NK-92 (cell line): ENCODE results near the gene CNPY3.
"Not testable (repeated sequence)": the region's sequence is repeated elsewhere in the genome, so short reads cannot be mapped to it uniquely, and the experiment has no call there.

Experiments
- DNase-seq: peaks from one replicate; lab custom pipeline; 2025; ENCODE audit not compliant: unreplicated experiment; lab: John Stamatoyannopoulos, UW

The CNPY3 gene

GRCh38 chr6:42914546-42914945 is 14.7 kb upstream of the CNPY3 start:
- DNase-seq = no peak

GRCh38 chr6:42915732-42916131 is 13.5 kb upstream of the CNPY3 start, which contains the start of gene PTCRA:
Gene PTCRA (plus strand): TSS chr6:42916053. CDS start chr6:42916070, 17 bp downstream.
- DNase-seq = no peak

- no peak for DNase-seq
Observed at GRCh38 chr6:42916288-42916687, 13.0 kb upstream of the CNPY3 start.

- DNase-seq = no peak
Observed at GRCh38 chr6:42921801-42922200, 7.5 kb upstream of the CNPY3 start.

GRCh38 chr6:42923666-42924065 is 5.6 kb upstream of the CNPY3 start:
- no peak for DNase-seq

- DNase-seq = no peak
Observed at GRCh38 chr6:42925248-42925857, 3.9 kb upstream of the CNPY3 start.

- no peak for DNase-seq
Observed at GRCh38 chr6:42929821-42930360, 611 bp downstream of the CNPY3 start.

GRCh38 chr6:42932412-42932811 is 3.1 kb downstream of the CNPY3 start:
- DNase-seq = no peak

- DNase-seq = no peak
Observed at GRCh38 chr6:42933205-42933604, 3.9 kb downstream of the CNPY3 start.

- no peak for DNase-seq
Observed at GRCh38 chr6:42935322-42935721, 6.0 kb downstream of the CNPY3 start.

- DNase-seq = no peak
Observed at GRCh38 chr6:42936398-42936797, 7.1 kb downstream of the CNPY3 start.

- DNase-seq = no peak
Observed at GRCh38 chr6:42937548-42938427, 8.5 kb downstream of the CNPY3 start.

GRCh38 chr6:42938428-42938796 is 9.1 kb downstream of the CNPY3 start:
- no peak for DNase-seq

GRCh38 chr6:42938987-42939809 is 9.9 kb downstream of the CNPY3 start:
- no peak for DNase-seq

- DNase-seq = no peak
Observed at GRCh38 chr6:42939810-42940167, 10.5 kb downstream of the CNPY3 start.

GRCh38 chr6:42940493-42941045 is 11.3 kb downstream of the CNPY3 start:
- DNase-seq = no peak

GRCh38 chr6:42941356-42941755 is 12.1 kb downstream of the CNPY3 start:
- not testable (repeated sequence) for DNase-seq

- no peak for DNase-seq
Observed at GRCh38 chr6:42942444-42942843, 13.2 kb downstream of the CNPY3 start.

GRCh38 chr6:42947950-42948349 is 18.7 kb downstream of the CNPY3 start:
- DNase-seq = no peak

GRCh38 chr6:42952389-42952788 is 23.1 kb downstream of the CNPY3 start:
- DNase-seq = no peak

GRCh38 chr6:42954405-42954804 is 25.1 kb downstream of the CNPY3 start:
- DNase-seq = not testable (repeated sequence)
